Thyroid gland (tissue), 4 donors: ENCODE data around the gene ST3GAL4. TPM values are rescaled to one million over a fixed set of nuclear protein-coding genes. Genes with fewer than 3 reads are reported as not detected.
"Not testable (repeated sequence)": the region's sequence is repeated elsewhere in the genome, so short reads cannot be mapped to it uniquely, and the experiment has no call there.

ENCODE experiments used
- DNase-seq, 2 donors: peaks; one replicate each; pipeline ENCODE4 v3.0.0-alpha.2; 2019
- H3K27ac ChIP-seq, 3 donors: fragments of 200-600 bp; sonication (generic); 1 replicate in 2 of 3; 2 replicates in 1 of 3; pipeline ENCODE4 v1.5.1; 2016 to 2019; ENCODE audit warnings: mild to moderate bottlenecking in 1 of 3, moderate library complexity in 1 of 3
- H3K27me3 ChIP-seq: fragments of 200-600 bp; sonication (generic); one replicate; pipeline ENCODE4 v1.5.1; 2019
- H3K36me3 ChIP-seq, 2 donors: fragments of 200-600 bp; sonication (generic); one replicate each; pipeline ENCODE4 v1.5.1; 2016 to 2019
- H3K4me1 ChIP-seq, 2 donors: fragments of 200-600 bp; sonication (generic); one replicate each; pipeline ENCODE4 v1.5.1; 2017 to 2019
- H3K4me3 ChIP-seq, 3 donors: fragments of 200-600 bp; sonication (generic); replicated peaks in 1 of 3; 1 replicate in 2 of 3; 2 replicates in 1 of 3; pipeline ENCODE4 v1.5.1; 2016; ENCODE audit warnings: mild to moderate bottlenecking in 1 of 3
- H3K9me3 ChIP-seq: fragments of 200-600 bp; sonication (generic); one replicate; pipeline ENCODE4 v1.5.1; 2017
- CTCF ChIP-seq, 6 experiments: fragments of 200-600 bp in 3 of 6; fragments of 450-650 bp in 3 of 6; sonication (generic) in 3 of 6; IDR thresholded peaks; one replicate each; pipeline ENCODE4 v1.5.1; 2016 to 2019; ENCODE audit warnings: antibody characterized with exemption in 6 of 6, mild to moderate bottlenecking in 2 of 6, inconsistent platforms in 1 of 6, moderate library complexity in 1 of 6
- POLR2A ChIP-seq, 2 donors: fragments of 450-650 bp; IDR thresholded peaks; one replicate each; pipeline ENCODE4 v1.6.1; 2017; ENCODE audit warnings: antibody characterized with exemption in 2 of 2, mild to moderate bottlenecking in 2 of 2, moderate library complexity in 1 of 2
- WGBS, 2 donors: methylation state at CpG; one replicate each; pipeline ENCODE4 v1.1.5; 2017; 5-methylcytosine and 5-hydroxymethylcytosine counted together
- intact Hi-C: fragments of 100-400 bp; cut with DNase I; formaldehyde crosslinking; loops from one replicate; pipeline ENCODE4 v1.15.1; 2023
- total RNA-seq, 4 donors: library from RNA; depleted of rRNA; stranded (reverse); fragments of >200 nt; gene quantifications; one replicate each; pipeline ENCODE4 v1.2.3, GENCODE V29; 2016

Gene ST3GAL4
- total RNA-seq, 4 donors from 2014 or later, result 5.3 to 33.9 (median 26.4) TPM

GRCh38 chr11:126380909-126381308 is 25.4 kb downstream of the ST3GAL4 start:
- H3K36me3 ChIP-seq, result no peaks in the 10 kb centered on the region
- no peak overlapping the region for H3K27ac ChIP-seq
- H3K9me3 ChIP-seq, result no peaks in the 10 kb centered on the region
- H3K4me3 ChIP-seq, result no peak overlapping the region
- H3K4me1 ChIP-seq, result peaks cover 3 to 11% of the 10 kb centered on the region in 2 donors
- H3K27me3 ChIP-seq, result no peaks in the 10 kb centered on the region
- DNase-seq, result no peak
- intact Hi-C loops, result no loop called here
- WGBS, 2 donors, result 83 to 96% methylated on average over 2 to 4 of the region's 4 CpGs
- TF ChIP-seq CTCF (IDR thresholded peaks at IDR 0.05), result no peak
- TF ChIP-seq POLR2A (IDR thresholded peaks at IDR 0.05), result no peak

DNA sequence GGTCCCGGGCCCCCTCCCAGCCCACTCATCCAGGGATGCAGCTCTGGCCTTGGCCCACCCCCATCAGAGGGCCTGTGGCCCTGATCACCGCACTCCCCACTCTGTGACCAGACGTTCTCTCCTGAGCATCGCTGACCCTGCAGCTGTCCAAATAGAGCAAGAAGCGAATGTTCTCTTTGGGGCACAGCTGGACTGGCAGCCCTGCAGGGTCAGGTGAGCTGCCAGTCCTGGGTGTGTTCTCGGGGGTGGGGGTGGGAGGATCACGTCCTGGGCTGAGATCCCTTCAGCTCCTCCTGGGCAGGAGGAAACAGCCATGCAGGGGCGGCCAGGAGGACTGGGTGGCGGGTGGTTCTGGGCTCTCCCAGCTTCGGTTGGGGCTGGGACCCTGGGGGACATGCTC is 26.5 kb downstream of the ST3GAL4 start:
- DNase-seq, intact Hi-C loops, H3K27me3 ChIP-seq, H3K27ac ChIP-seq, H3K36me3 ChIP-seq, H3K4me3 ChIP-seq, H3K9me3 ChIP-seq: not testable (repeated sequence)
- peaks cover 3 to 22% of the 10 kb centered on the region in 2 donors for H3K4me1 ChIP-seq
- 83 to 94% methylated on average over 2 to 3 of the region's 10 CpGs for WGBS, 2 donors

- H3K9me3 ChIP-seq, H3K27ac ChIP-seq, H3K36me3 ChIP-seq, intact Hi-C loops, DNase-seq, H3K4me3 ChIP-seq, H3K27me3 ChIP-seq: not testable (repeated sequence)
- peaks cover 3 to 23% of the 10 kb centered on the region in 2 donors for H3K4me1 ChIP-seq
- 100% methylated on average over 1 of the region's 4 CpGs; no CpG with 5 or more reads in 1 of the 2 donors for WGBS, 2 donors
These were observed 27.2 kb downstream of the ST3GAL4 start for GRCh38 chr11:126382641-126383040.

- no peak overlapping the region for H3K27ac ChIP-seq
- no peak overlapping the region for H3K4me3 ChIP-seq
- H3K4me1 ChIP-seq, result peaks cover 3 to 23% of the 10 kb centered on the region in 2 donors
- intact Hi-C loops, result no loop called here
- DNase-seq, result no peak
- TF ChIP-seq POLR2A (IDR thresholded peaks at IDR 0.05) (no peak), CTCF (IDR thresholded peaks at IDR 0.05) (no peak)
- WGBS, 2 donors, result 86 to 88% methylated on average over 17 to 19 of the region's 20 CpGs
- no peaks in the 10 kb centered on the region for H3K9me3 ChIP-seq
- no peaks in the 10 kb centered on the region for H3K36me3 ChIP-seq
- H3K27me3 ChIP-seq, result no peaks in the 10 kb centered on the region
These were observed 28.2 kb downstream of the ST3GAL4 start for GRCh38 chr11:126383339-126384335.

GRCh38 chr11:126384449-126385070 is 29.1 kb downstream of the ST3GAL4 start:
- TF ChIP-seq POLR2A (IDR thresholded peaks at IDR 0.05) (no peak), CTCF (IDR thresholded peaks at IDR 0.05) (no peak)
- no peak overlapping the region for H3K4me3 ChIP-seq
- no peaks in the 10 kb centered on the region for H3K27me3 ChIP-seq
- intact Hi-C loops, result no loop called here
- 91 to 100% methylated on average over 2 to 7 of the region's 9 CpGs for WGBS, 2 donors
- peaks cover 3 to 23% of the 10 kb centered on the region in 2 donors for H3K4me1 ChIP-seq
- no peak for DNase-seq
- no peaks in the 10 kb centered on the region for H3K36me3 ChIP-seq
- H3K9me3 ChIP-seq, result no peaks in the 10 kb centered on the region
- no peak overlapping the region for H3K27ac ChIP-seq
